CD4-positive, alpha-beta T cell treated with Interleukin-10 for 1 hour (primary cell): ENCODE data around the gene MAT1A.
A peak's percentile ranks its signal among the peaks of the same experiment; 100 is the strongest.
"Not testable (repeated sequence)": the region's sequence is repeated elsewhere in the genome, so short reads cannot be mapped to it uniquely, and the experiment has no call there.

ENCODE experiments used
- DNase-seq: peaks from one replicate; pipeline ENCODE4 v3.0.0-alpha.2; 2020

Gene MAT1A

DNA sequence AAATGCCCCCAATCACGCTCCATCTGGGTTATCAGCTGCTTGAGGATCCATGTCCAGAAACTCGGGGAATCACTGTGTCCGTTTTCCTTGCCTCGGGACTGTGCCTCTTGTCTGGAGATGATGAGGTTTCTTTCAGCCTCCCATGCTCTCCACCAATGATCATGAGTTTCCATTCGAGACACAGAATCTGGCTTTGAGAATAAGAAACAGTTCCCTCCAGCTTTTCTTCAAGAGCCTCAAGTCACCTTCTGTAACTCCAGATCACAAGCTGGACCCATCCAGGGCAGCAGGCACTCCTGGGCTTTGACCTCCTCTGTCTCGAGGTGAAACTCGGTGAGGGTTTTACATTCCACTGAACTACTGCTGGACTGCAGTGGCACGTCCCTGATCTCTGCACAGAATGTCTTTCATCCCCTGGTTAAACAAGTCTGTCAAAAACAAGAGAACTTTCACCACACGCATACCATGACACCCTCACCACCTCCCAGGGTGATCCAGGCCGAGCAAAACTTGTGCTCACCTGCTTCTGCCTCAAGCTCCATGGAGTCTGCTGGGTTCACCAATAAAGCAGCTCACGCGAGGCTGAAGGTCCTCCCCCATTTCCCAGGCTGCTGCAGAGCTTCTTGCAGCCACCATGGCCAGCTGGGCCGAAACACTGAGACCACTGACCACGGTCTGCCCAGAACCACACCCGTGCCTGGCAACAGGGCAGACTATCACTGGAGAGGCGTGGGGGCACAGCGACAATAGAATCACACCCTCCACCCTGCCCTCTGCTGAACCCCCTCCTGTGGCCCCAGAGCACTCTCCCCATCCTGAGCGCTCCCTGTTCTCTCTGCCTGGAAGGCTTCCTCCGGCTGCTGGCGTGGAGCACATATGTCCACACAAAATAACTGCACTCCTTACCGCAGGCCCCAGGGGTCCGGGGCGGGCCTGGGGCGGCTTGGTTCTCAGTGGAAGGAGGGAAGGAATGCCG lies 25.1 kb downstream of the MAT1A start:
- no peak for DNase-seq

DNA sequence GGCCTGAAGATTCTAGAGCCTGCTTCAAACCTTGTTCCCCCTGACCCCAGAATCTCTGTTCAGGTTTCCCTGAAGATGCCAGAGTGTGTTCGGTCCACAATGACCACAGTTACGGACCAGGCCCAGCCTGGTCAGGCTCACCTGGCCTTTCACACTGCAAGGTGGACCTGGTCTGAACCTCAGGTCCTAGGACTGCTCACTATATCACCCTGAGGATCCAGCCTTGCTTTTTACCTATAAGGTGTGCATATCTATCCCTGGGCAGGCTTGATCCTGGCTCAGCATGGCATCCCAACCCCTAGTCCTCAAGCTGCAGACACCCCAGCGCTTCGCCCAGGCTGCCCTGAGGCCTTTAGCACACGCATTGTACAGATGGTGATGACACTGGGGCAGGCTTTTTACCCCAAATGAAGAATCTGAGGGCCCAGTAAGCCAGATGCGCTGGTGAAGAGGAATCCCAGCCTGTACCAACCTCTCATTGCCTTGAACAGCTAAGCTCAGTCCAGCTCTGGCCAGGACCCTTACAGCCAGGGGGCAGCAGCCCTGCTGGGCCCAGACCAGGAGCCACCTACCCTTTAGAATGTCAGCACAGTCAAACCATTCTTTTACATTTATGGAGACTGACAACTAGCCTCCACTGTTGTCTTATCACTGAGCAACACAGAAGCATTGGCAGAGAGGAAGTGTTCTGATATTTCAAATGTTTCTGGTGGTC lies 28.0 kb downstream of the MAT1A start:
- DNase-seq = no peak

DNA sequence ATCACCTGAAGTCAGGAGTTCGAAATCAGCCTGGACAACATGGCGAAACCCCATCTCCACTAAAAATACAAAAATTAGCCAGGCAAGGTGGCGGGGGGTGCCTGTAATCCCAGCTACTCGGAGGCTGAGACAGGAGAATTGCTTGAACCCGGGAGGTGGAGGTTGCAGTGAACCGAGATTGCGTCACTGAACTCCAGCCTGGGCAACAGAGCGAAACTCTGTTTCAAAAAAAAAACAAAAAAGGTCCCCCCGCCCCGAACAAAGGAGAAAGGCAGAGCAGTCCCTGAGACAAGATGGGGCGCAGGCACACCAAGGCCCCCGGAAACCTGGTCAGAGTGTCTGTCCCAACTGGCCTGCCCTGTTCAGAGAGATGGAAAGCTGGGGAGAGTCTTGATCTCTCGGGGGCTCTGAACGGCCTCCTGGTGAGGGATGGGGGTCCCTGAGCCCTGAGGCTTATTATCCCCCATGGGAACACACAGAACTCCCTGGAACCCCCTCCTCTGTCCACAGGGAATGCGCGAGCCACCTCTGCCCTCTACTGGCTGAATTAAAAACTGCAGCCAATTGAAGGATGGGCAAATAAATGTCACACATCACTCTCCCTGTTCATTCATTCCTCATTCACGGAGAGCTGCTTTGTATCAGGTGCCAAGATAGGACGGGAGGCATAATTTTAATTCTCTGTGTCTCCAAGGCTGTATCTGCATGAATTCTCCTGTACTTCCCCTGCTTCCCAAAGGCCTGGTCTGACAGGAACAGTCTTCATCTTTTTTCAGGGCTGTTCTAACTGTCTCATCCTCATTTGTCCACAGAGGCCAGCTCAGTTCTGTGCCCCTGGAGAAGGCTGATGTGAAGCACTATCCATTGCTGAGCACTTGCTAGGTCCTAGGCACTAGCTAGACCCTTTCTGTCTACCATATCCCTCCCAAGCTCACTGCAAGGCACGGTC lies 28.9 kb downstream of the MAT1A start:
- DNase-seq = peak; percentile 33

DNA sequence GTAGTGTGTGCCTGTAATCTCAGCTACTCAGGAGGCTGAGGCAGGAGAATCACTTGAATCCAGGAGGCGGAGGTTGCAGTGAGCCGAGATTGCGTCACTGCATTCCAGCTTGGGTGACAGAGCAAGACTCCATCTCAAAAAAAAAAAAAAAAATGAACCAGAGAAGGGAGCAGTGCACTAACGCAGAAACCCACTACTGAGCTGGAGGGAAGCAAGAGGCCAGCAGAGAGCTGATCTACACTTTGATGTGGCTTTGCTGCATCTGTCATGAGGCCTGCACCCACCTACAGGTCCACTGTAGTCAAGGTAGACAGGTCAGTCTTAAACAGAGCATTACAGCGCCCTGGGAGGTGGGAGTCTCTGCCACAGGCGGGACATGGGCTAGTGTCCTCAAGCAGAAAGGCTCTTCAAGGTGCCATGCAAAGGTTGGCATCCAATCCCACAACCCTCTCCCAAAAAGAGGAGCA lies 30.0 kb downstream of the MAT1A start:
- no peak for DNase-seq

DNA sequence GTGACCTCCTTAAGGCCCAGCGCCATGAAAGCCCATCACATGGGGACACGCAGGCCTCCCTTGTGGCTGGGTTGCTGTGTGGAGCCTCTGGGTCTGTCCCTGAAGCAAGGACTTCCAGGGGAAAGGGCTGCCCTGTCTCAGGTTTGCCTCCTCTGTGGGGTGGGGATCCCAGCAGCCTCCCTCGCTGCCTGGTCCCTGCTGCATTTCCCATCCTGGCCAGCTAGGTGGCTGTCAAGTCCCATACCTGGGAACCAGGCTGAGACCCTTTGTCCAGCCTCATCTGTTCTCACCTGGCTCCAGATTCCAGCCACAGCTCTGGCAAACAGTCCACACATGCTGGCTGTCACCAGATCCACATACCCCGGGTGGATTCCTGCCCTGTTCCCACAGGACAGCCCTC lies 32.7 kb downstream of the MAT1A start:
- DNase-seq = not testable (repeated sequence)

DNA sequence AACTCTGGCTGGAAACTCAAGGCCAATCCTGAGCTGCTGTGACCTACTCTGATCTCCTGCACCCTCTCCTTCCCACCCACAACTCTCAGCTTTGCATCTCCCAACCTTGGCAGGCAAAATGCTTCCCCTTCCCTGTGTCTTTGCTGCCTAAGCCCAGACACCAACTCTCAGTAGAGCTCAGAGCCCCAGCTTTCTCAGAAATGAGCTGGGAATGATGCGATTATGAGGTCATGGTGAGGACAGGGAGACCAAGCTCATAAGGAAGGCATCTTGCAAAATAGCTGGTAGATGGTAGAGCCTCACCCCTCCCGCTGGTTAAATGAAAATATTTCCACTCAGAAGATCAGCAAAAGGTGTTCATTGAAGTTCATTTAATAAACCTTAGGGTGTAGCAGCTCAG lies 34.7 kb downstream of the MAT1A start:
- not testable (repeated sequence) for DNase-seq

DNA sequence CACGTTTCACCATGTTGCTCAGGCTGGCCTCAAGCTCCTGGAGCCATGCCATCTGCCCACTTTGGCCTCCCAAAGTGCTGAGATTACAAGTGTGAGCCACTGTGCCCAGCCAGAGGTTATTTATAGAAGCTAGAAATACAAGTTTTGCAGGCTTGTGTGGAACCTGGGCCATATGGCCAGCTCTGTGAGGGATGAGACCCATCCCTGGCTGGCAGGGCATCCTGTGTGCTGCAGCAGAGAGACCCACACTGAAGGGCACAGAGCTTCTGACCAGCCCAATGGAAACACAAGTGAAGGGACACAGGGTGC lies 35.5 kb downstream of the MAT1A start:
- DNase-seq = not testable (repeated sequence)

DNA sequence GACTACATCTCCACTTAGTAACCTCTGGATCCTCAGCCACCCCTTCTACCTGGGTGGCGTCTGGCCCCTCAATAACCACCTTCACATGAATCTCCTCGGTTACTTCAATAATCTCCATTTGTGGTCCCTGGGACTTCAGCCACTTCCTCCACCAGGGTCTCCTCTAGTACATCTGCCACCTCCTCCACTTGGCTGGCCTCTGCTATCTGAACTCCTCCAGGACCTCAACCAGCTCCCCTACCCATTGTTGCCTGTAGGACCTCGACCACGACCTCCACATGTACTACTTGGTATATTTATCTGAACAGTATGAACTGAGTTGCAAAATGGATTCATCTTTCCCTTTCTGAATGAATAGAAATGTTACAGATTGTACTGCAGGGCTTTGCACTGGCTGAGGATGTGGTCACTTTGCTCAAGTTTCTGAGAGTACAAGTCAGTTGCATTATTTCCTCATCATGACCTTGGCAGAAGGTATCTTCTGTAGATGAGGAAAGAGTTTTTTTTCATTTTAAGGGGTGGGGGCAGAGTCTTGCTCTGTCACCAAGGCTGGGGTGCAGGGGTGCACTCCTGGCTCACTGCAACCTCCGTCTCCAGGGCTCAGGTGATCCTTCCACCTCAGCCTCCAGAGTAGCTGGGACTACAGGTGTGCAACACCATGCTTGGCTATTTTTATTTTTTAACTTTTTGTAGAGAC lies 36.0 kb downstream of the MAT1A start:
- no peak for DNase-seq

DNA sequence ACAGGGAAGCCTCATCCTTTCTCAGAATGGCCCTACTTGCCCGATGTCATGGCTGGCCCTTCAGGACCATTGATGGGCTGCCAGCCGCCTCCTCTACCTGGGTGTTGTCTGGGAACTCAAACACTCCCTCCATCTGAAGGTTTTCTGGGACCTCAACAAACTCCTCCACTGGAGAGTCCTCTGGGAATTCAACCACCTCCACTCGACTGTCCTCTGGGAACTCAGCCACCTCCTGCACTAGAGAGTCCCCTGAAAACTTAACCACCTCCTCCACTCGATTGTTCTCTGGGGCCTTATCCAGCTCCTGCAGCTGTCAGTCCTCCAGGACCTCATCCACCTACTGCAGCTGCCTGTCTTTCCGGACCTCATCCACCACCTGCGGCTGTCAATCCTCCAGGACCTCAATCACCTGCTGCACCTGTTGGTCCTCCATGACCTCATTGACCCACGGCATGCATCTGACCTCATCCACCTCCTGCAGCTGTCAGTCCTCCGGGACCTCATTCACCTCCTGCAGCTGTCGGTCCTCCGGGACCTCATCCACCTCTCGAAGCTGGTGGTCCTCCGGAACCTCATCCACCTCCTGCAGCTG lies 37.1 kb downstream of the MAT1A start:
- no peak for DNase-seq

DNA sequence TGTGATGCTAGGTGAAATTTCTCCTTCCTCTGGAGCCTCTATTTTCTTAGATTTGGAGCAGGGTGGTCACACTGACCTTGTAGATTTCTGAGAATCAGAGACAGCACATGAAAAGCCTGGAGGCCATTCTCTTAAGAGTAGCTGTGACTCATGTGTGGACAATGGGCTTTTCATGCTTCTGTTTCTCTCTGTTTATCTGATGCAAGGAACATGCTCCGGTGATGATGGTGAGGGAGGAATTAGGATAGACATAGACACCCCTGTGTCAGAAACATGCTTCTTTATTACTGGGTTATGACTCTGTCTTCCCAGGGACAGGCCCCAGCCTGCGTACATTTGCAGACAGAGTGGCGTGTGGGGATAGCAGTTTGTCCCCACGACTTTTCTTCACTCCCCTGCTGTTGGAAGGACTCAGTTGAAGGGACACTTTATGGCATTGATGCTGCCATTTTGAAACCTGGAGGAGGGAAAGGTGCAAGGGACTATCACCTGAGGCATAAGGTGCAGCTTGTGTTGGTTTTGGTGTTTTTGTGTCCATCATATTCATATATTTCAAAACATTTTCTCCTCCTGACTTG lies 37.7 kb downstream of the MAT1A start:
- DNase-seq = not testable (repeated sequence)

DNA sequence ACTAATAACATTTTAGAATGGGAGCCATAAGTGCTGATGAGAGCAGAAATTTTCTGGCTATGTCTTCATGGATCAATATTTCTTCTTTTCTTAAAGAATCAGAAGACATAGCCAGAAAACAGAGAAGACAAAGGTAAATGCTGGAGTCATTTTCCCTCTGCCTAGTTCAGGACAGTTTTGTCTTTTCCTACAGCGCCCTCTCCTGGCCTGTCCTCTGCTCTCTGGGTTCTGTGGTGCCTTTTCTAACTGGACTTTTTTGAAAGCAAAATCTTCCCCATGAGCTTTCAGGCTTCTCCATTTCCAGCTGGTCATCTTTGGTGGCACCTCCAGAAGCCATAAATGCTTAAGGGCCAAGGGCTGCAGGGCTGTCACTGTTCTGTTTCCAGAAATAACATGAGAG lies 39.1 kb downstream of the MAT1A start:
- DNase-seq = not testable (repeated sequence)

DNA sequence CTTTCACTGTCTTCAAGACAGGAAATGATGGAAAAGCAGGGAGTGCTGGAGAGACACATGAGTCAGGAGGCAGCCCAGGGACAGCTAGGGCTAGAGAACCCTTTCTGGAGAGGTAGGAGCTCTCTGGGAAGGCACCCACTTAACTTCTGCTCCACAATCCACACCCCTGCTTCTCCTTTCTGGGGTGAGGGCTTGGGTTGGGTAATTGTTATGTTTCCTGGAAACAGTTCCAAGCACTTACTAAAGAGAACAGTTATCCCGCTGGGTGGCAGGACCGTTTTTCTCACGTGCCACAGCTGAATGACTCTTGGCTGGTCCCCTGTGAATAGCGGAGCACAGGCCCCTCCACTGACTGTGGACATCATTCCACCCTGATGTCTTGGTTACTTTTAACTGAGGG lies 39.6 kb downstream of the MAT1A start:
- not testable (repeated sequence) for DNase-seq

DNA sequence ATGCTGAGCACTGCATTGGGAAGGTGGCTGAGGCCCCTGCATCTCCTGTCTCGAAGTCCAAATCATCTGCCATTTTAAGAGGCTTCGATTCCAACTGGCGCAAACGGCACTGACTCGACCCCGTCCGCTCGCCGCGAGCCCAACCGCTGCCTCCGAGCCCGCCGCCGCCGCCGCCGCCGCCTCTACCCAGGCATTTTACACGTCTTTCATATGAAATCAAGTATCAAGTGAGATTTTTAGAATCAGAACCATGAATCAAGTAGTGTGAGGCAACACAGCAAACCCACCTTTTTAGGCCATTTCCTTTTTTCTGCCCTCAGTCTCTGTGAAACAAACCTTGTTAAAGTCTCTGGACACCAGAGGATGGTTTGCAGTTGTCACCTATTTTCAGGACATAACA lies 41.8 kb downstream of the MAT1A start:
- DNase-seq = not testable (repeated sequence)

DNA sequence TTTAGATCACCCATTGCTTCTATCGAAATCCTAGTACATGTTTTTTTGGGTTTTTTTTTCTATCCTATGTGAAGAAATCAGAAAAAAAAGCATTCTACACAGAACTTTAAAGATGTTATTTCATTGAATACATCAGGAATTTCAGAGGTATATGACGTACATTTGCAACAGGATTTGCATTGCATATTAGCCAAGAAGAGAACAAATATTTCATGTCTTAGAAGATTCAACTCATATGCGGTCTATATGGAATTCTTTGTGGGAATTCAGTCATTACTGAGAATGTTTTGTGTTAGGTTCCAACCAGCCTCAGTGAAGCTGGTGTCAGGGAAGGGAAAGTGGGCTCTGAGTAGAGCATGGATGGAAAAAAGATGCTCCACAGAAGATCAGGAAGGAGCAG lies 45.1 kb downstream of the MAT1A start:
- not testable (repeated sequence) for DNase-seq

DNA sequence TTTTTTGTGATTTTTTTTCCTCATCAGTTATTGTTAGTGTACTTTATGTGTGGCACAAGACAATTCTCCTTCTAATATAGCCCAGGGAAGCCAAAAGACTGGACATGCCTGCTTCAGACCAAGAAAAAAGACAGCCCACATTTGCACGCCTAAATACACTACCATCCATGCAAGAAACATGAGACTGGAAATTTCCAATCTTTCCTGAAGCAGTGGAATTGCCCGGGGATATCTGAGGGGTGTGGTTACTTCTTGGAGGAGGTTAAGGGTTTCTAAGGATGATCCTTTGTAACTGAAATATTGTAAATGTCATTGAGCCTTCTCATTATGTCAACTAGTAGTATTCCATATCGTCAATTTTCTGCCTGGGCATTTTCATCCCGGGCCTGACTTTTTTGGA lies 47.1 kb downstream of the MAT1A start:
- not testable (repeated sequence) for DNase-seq

DNA sequence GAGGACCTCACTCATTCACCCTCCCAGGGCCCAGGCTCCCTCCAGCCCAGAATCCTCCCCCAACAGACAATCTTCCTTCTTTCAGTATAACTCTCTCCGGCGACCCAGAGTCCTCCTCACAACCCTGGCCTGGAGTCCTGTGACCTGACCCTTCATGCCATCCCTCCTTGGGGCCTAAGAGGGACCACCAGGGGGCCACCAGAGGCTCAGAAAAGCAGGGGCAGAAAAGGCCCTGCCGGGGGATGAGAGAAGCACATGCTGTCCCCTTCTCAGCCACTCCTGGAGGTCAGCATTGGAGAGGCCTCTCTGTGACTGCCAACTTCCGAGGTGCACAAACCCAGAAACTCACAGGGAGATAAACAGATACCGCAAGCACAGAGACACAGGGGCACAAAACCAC lies 53.0 kb downstream of the MAT1A start:
- DNase-seq = not testable (repeated sequence)

DNA sequence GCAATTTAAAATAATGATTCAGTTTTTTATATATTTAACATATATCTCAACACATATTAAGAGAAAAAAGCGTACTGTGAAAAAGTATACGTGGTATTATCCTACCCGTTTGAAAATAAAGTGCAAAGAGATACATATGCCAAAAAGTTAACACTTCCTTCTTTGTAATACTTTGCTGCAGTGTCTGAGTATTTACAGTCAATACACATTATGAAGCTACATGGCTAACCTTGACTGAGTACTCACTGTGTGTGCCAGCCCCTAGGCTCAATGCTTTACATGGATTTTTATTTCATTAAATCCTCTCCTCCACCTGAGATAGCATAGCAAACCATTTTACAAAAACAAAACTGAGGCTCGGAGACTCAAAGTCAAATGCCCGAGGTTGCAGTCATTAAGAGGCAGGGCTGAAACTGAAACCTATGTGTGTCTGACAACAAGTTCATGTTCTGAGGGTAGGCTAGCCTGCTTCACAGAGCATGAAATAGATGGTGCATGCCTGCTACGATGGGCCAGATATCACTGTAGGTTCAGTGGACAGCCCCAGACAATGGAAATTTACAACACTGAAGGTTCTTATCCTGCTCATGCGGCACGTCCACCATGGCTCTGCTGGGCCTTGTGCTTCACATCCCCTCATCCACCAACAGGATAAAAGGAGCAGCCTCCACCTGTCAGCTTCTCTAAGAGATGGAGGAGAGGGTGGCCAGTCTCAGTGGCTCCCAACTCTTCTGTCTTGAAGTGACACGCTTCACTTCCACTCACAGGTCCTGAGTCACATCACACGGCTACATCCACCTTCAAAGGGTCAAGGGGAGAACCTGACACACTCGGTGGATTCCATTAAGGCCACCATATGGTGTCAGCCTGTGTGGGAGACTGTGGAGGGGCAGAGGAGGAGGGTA lies 54.9 kb downstream of the MAT1A start:
- not testable (repeated sequence) for DNase-seq

DNA sequence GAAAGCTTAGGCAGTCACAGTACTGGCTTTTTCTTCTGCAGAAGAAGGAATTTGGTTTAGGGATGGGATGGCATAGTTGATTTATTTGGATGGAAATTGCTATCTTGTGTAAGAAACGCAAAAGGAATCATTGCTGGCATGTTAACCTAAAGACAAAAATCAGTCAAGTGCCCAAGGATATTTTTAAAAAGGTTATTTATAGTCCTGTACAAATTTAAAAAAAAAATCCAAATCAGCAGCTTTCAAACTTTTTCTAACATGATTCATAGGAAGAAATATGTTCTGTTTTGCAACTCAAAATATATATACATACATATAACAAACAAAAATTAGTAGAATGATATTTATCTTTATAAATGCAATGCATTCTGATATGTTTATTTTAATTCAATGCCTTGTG lies 55.6 kb downstream of the MAT1A start:
- not testable (repeated sequence) for DNase-seq

DNA sequence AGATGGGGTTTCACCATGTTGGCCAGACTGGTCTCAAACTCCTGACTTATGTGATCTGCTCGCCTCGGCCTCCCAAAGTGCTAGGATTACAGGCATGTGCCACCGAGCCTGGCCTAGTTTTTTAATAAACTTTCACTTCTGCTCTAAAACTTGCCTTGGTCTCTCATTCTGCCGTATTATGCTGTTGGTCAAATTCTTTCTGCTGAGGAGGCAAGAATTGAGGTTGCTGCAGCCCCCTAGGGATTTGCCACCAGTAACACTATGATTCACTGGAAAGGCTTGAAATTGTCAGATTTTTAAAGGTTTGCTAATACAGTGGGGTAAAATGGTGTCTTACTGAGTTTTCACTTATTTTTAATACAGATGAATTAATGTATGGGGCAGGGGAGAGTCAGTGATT lies 62.7 kb downstream of the MAT1A start:
- DNase-seq = not testable (repeated sequence)

DNA sequence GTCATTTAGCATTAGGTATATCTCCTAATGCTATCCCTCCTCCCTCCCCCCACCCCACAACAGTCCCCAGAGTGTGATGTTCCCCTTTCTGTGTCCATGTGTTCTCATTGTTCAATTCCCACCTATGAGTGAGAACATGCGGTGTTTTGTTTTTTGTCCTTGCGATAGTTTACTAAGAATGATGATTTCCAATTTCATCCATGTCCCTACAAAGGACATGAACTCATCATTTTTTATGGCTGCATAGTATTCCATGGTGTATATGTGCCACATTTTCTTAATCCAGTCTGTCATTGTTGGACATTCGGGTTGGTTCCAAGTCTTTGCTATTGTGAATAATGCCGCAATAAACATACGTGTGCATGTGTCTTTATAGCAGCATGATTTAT lies 66.4 kb downstream of the MAT1A start:
- not testable (repeated sequence) for DNase-seq
